HEK293T (cell line): ENCODE data around the gene ZNF805.
"Not testable (repeated sequence)": the region's sequence is repeated elsewhere in the genome, so short reads cannot be mapped to it uniquely, and the experiment has no call there.

Source experiments
- CTCF ChIA-PET: fragments of 350-600 bp; formaldehyde crosslinking; extraction: SDS; loops from one replicate; lab custom pipeline; 2021; ENCODE audit warnings: antibody characterized with exemption, inconsistent platforms; lab: Yijun Ruan, JAX
- POLR2A ChIA-PET: fragments of 350-600 bp; formaldehyde crosslinking; extraction: SDS; loops from one replicate; lab custom pipeline; 2020; ENCODE audit warnings: antibody characterized with exemption, inconsistent platforms; lab: Yijun Ruan, JAX
- DNase-seq: peaks from one replicate; pipeline ENCODE4 v3.0.0; 2012; ENCODE audit warnings: mixed read lengths; ENCODE audit errors: extremely low spot score
- ARNT ChIP-seq: fragments of 450-650 bp; IDR thresholded peaks from 2 replicates; pipeline ENCODE4 v1.6.1; 2017; ENCODE audit warnings: mild to moderate bottlenecking
- BHLHE40 ChIP-seq: fragments of 450-650 bp; IDR thresholded peaks from 2 replicates; pipeline ENCODE4 v1.6.1; 2016; ENCODE audit warnings: mild to moderate bottlenecking, moderate library complexity, borderline replicate concordance
- CTBP1 ChIP-seq: fragments of 450-650 bp; IDR thresholded peaks from 2 replicates; pipeline ENCODE4 v1.6.1; 2016; ENCODE audit warnings: borderline replicate concordance
- ELF4 ChIP-seq: fragments of 450-650 bp; IDR thresholded peaks from 2 replicates; pipeline ENCODE4 v1.6.1; 2017; ENCODE audit warnings: antibody characterized with exemption
- FOXA1 ChIP-seq: fragments of 450-650 bp; IDR thresholded peaks from 2 replicates; pipeline ENCODE4 v1.6.1; 2016; ENCODE audit warnings: mild to moderate bottlenecking
- FOXK2 ChIP-seq: fragments of 450-650 bp; IDR thresholded peaks from 2 replicates; pipeline ENCODE4 v1.6.1; 2016; ENCODE audit warnings: mild to moderate bottlenecking
- FOXM1 ChIP-seq: fragments of 450-650 bp; IDR thresholded peaks from 2 replicates; pipeline ENCODE4 v1.6.1; 2017; ENCODE audit warnings: mild to moderate bottlenecking, borderline replicate concordance
- HDGF ChIP-seq: fragments of 450-650 bp; IDR thresholded peaks from 2 replicates; pipeline ENCODE4 v1.6.1; 2017; ENCODE audit warnings: antibody characterized with exemption, borderline replicate concordance
- L3MBTL2 ChIP-seq: fragments of 450-650 bp; conservative IDR thresholded peaks from 2 replicates; pipeline ENCODE4 v1.6.1; 2016; ENCODE audit warnings: mild to moderate bottlenecking
- LEF1 ChIP-seq: fragments of 450-650 bp; IDR thresholded peaks from 2 replicates; pipeline ENCODE4 v1.6.1; 2017; ENCODE audit warnings: mild to moderate bottlenecking, borderline replicate concordance
- NFRKB ChIP-seq: fragments of 450-650 bp; IDR thresholded peaks from 2 replicates; pipeline ENCODE4 v1.6.1; 2016; ENCODE audit warnings: mild to moderate bottlenecking, moderate library complexity
- SP1 ChIP-seq: fragments of 450-650 bp; IDR thresholded peaks from 2 replicates; pipeline ENCODE4 v1.6.1; 2017
- SUZ12 ChIP-seq: fragments of 450-650 bp; IDR thresholded peaks from 2 replicates; pipeline ENCODE4 v1.6.1; 2016; ENCODE audit warnings: mild to moderate bottlenecking
- TARDBP ChIP-seq: fragments of 450-650 bp; IDR thresholded peaks from 2 replicates; pipeline ENCODE4 v1.6.1; 2016
- ZNF384 ChIP-seq: fragments of 450-650 bp; IDR thresholded peaks from 2 replicates; pipeline ENCODE4 v1.6.1; 2016
- TF ChIP-seq, protein P1 (sequence below): fragments of 450-650 bp; IDR thresholded peaks from 2 replicates; pipeline ENCODE4 v1.6.1; 2016

The ZNF805 gene

DNA sequence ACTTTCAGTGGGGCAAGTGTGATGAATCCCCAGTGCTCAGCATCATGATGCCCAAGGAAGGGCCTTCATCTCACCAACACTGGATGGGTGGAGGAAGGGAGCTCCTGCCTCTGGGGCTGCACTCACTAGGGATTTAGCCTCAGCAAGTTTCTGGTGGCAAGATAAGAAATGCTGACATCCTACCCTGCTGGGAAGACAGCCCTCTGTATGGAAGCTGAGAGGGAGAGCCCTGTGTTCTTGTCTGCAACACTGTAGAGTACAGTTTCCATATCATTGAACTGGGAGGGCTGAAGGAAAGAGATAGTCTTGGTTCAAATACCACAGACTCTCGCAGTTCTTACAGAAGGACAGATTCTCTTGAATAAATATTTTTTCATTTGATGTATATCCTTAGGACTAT, 32.6 kb downstream of the ZNF805 start:
- ChIA-PET POLR2A (no interaction called here), CTCF (no interaction called here)
- no peak for TF ChIP-seq SP1
- no peak for TF ChIP-seq SUZ12
- TF ChIP-seq LEF1: no peak
- TF ChIP-seq ELF4: no peak
- TF ChIP-seq L3MBTL2: no peak
- no peak for TF ChIP-seq FOXA1
- TF ChIP-seq NFRKB: no peak
- TF ChIP-seq HDGF: no peak
- no peak for TF ChIP-seq FOXK2
- TF ChIP-seq FOXM1: no peak
- no peak for TF ChIP-seq CTBP1
- no peak for TF ChIP-seq ARNT
- no peak for TF ChIP-seq ZNF384
- no peak for TF ChIP-seq BHLHE40
- TF ChIP-seq, protein P1, sequence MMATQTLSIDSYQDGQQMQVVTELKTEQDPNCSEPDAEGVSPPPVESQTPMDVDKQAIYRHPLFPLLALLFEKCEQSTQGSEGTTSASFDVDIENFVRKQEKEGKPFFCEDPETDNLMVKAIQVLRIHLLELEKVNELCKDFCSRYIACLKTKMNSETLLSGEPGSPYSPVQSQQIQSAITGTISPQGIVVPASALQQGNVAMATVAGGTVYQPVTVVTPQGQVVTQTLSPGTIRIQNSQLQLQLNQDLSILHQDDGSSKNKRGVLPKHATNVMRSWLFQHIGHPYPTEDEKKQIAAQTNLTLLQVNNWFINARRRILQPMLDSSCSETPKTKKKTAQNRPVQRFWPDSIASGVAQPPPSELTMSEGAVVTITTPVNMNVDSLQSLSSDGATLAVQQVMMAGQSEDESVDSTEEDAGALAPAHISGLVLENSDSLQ: no peak
- TF ChIP-seq TARDBP: no peak
- DNase-seq: no peak

- POLR2A ChIA-PET: no interaction called here
- CTCF ChIA-PET: no interaction called here
- TF ChIP-seq BHLHE40 (no peak), ARNT (no peak), ELF4 (no peak), FOXA1 (no peak), L3MBTL2 (no peak), SUZ12 (no peak)
- no peak for DNase-seq
Measured at GRCh38 chr19:57276430-57276829, 36.0 kb downstream of the ZNF805 start.

DNA sequence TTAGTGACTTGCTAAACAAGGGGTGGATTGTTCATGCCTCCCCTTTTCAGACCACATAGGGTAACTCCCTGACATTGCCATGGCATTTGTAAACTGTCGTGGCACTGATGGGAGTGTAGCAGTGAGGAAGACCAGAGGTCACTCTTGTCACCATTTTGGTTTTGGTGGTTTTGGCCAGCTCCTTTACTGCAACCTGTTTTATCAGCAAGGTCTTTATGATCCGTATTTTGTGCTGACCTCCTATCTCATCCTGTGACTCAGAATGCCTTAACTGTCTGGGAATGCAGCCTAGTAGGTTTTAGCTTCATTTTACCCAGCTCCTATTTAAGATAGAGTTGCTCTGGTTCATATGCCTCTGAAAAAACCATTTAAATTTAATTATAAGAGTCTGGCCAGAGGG, 38.0 kb downstream of the ZNF805 start:
- POLR2A ChIA-PET: not testable (repeated sequence)

GRCh38 chr19:57279418-57280164, 39.2 kb downstream of the ZNF805 start:
- DNase-seq: peak; percentile 85
- ChIA-PET CTCF (no interaction called here), POLR2A (interaction anchor here (0.7 kb wide), 1 partner anchor 29 kb away, joined by 3 read pairs; no protein-coding TSS in a partner anchor)
- TF ChIP-seq, protein P1: no peak
- no peak for TF ChIP-seq FOXK2
- TF ChIP-seq FOXA1: no peak
- TF ChIP-seq ELF4: peak; percentile 89
- TF ChIP-seq L3MBTL2: peak; percentile 94

More for the DNA sequence above, 38.0 kb downstream of the ZNF805 start:
- CTCF ChIA-PET, DNase-seq: not testable (repeated sequence)

DNA sequence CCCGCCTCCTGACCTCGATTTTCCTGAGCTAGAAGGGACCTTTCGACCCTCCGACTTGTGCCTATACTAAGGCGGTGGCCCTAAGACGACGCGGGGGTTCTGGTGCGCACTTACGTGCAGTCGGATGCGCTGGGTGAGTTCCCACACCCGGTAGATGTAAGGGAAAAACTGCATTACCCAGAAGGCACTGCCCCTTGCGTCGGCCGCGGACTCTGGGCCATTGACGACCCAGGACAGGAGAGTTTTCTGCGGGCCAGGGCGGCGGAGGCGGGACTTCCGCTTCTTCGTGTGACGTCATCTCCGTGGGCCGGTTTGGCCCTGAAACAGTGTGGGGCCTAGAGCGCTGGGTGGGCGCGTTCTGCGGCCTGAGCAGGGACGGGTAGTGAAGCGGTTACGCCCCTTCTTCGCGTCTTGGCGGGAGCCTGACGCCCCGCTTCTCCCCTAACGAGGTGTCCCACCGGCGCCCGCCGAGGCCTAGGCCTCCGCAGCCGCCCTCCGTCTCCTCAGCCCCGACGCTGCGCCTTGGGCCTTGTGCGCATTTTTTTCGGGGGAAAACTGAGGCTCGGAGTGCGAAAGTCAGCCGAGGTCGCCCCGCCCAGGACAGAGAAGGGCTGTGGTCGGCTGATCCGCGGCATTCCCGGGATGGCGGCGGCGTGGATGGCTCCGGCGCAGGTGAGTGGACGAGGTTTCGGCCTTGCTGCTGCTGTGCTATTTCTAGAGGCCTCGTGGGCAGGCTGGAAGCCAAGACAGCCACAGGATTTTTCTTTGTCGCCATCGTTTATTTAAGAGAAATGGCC, 39.9 kb downstream of the ZNF805 start, which contains the start of gene ZNF460:
Gene ZNF460, plus strand, starts transcription at position 321 of the 797 bp plus-strand sequence. Its CDS starts 322 bp downstream, at position 643.
- POLR2A ChIA-PET: interaction anchor here (0.7 kb wide), 1 partner anchor 30 kb away, joined by 3 read pairs; no protein-coding TSS in a partner anchor
- TF ChIP-seq BHLHE40 (no peak), TARDBP (no peak), SP1 (no peak), FOXM1 (no peak), NFRKB (0 out of 2 replicates have a peak, but pooled peaks have one; percentile 45), L3MBTL2 (peak; percentile 52; the same call in 1 of the 2 replicates), ZNF384 (no peak), SUZ12 (no peak), CTBP1 (no peak), FOXA1 (no peak), HDGF (no peak), LEF1 (no peak), ELF4 (no peak), FOXK2 (no peak), ARNT (no peak)
- TF ChIP-seq, protein P1: no peak
- CTCF ChIA-PET: no interaction called here
- peak; percentile 95 for DNase-seq

- ChIA-PET POLR2A (no interaction called here), CTCF (no interaction called here)
- DNase-seq: no peak
- no peak for TF ChIP-seq LEF1
- no peak for TF ChIP-seq SUZ12
- no peak for TF ChIP-seq HDGF
- no peak for TF ChIP-seq TARDBP
Measured at GRCh38 chr19:57280962-57281400, 40.5 kb downstream of the ZNF805 start.
